ENCODE data around the gene KCNF1.
"Not testable (repeated sequence)": the region's sequence is repeated elsewhere in the genome, so short reads cannot be mapped to it uniquely, and the experiment has no call there.

KCNF1 gene

GRCh38 chr2:10935953-10936942 is 24.5 kb downstream of the KCNF1 start:
- in situ Hi-C loops (cut with MboI; ENCODE audit: low sequenced_read_pairs): no loop called here

DNA sequence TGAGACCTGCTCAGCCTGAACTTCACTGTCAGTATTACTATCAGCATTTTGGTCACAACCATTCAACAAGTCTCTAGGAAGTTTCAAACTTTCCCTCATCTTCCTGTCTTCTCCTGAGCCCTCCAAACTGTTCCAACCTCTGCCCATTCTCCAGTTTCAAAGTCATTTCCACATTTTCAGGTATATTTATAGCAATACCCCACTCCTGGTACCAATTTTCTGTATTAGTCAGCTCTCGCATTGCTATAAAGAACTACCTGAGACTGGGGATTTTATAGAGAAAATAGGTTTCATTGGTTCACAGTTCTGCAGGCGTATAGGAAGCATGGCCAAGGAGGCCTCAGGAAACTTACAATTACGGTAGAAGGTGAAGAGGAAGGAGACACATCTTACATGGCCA is 27.3 kb downstream of the KCNF1 start:
- in situ Hi-C loops (cut with MboI; ENCODE audit: low sequenced_read_pairs): no loop called here

DNA sequence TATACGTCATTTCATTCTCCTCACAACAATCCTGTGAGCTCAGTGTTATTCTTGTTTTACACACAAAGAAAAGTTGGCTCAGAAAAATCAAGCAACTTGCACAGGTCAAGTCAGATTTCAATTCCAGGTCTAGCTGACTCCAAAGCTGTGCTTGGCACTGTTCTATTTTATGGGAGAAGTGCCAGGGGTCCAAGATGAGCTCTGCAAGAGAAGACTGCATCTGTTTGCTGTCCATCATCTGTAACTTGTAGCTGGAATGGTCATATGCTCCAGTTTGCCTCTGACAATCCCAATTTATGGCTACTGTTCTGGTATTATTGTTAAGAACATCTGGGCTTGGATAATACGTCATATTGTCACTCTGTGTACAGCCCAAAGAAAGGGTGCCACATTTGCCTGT is 28.9 kb downstream of the KCNF1 start:
- in situ Hi-C loops (cut with MboI; ENCODE audit: low sequenced_read_pairs): no loop called here

DNA sequence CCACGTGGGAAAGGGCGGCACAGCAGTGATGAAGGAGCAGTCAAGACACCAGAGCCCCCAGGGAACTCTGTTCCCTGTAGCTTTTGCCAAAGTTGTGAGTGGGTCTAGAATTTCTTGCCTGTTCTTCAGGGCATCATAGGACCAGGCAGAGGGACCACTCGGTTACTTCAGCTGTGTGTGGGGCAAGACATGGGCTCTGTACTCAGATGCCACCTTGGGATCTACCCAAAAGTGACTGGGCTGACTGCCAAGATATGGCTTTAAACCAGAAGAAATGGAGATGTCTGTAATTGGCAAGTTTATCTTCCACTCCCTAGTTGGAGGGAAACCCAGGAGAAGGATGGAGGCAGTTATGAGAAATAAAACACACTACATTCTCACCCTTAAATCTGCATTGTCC is 29.6 kb downstream of the KCNF1 start:
- in situ Hi-C loops (cut with MboI; ENCODE audit: low sequenced_read_pairs): no loop called here

DNA sequence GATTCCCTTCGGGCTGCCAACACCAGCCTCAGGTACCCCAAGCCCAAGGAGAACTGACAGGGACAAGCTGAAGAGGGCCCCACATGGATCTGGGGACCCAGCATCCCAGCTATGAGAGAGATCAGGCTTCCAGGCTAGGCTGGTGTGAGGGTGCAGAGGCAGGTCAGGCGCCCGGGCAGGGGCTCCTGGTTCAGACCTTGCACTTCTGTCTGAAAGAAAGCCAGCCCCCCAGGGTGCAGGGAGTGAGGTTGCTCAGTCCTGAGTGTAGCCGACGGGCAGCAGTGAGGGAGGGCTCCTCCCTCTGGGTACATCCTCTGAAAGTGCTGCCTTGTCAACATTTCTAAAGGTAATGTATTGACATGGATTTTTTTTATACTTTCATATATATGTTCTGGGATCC is 33.1 kb downstream of the KCNF1 start:
- in situ Hi-C loops (cut with MboI; ENCODE audit: low sequenced_read_pairs): no loop called here

DNA sequence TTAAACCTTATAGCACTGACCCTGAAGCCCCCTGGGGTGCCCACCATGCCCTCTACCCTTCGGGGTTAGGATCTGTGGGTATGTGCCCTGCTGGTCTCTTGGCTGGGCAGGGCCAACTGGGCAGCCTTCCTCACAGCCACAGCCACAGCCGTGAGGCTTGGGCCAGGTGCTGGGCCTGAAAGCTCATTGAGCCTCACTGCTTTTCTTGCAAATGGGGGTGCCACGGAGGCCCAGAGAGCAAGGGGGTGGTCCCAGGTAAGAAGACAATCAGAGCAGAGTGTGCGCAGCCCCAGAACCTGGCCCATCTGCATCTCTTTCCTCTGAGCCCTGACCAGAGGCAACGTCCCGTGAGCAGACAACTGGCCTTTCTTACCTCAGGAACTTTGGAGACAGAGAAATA is 34.7 kb downstream of the KCNF1 start:
- in situ Hi-C loops (cut with MboI; ENCODE audit: low sequenced_read_pairs): no loop called here

- in situ Hi-C loops (cut with MboI; ENCODE audit: low sequenced_read_pairs): no loop called here
Observed at GRCh38 chr2:10947005-10947440, 35.3 kb downstream of the KCNF1 start.

- in situ Hi-C loops (cut with MboI; ENCODE audit: low sequenced_read_pairs): no loop called here
Observed at GRCh38 chr2:10947446-10948187, 35.9 kb downstream of the KCNF1 start.

- in situ Hi-C loops (cut with MboI; ENCODE audit: low sequenced_read_pairs): no loop called here
Observed at GRCh38 chr2:10948188-10948564, 36.4 kb downstream of the KCNF1 start.

DNA sequence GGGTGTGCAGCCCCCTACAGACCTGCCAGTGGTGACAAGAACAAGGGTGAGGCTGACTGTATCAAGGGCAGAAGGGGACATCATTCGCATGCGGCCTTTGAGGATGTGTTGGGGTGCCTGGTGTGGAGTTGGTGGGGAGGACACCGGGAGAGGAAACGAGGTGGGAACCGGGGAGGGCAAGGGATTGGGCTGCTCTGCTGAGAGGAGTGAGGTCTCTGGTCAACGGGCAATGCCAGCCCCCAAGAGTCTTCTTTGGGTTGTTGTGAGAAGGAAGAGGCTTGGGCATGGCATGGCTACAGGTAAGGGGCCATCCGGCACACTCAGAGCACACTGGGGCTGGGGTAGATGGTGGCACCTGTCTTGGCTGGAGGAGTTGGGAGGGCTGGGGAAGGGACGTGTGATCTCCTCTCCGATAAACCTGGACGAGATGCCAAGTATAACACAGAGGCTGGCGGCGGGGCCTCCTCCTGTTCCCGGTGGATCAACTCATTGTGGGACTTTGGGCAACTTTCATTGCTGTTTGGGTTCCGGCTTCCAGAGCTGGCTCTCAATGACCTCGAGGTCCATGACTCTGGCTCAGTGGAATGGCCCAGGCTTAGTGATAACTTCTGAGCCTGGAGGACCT is 37.0 kb downstream of the KCNF1 start:
- in situ Hi-C loops (cut with MboI; ENCODE audit: low sequenced_read_pairs): no loop called here

- in situ Hi-C loops (cut with MboI; ENCODE audit: low sequenced_read_pairs): no loop called here
Observed at GRCh38 chr2:10949835-10950234, 38.1 kb downstream of the KCNF1 start.

- in situ Hi-C loops (cut with MboI; ENCODE audit: low sequenced_read_pairs): no loop called here
Observed at GRCh38 chr2:10951558-10952414, 40.1 kb downstream of the KCNF1 start.

- in situ Hi-C loops (cut with MboI; ENCODE audit: low sequenced_read_pairs): no loop called here
Observed at GRCh38 chr2:10954416-10954815, 42.7 kb downstream of the KCNF1 start.

- in situ Hi-C loops (cut with MboI; ENCODE audit: low sequenced_read_pairs): no loop called here
Observed at GRCh38 chr2:10954856-10955818, 43.4 kb downstream of the KCNF1 start.

DNA sequence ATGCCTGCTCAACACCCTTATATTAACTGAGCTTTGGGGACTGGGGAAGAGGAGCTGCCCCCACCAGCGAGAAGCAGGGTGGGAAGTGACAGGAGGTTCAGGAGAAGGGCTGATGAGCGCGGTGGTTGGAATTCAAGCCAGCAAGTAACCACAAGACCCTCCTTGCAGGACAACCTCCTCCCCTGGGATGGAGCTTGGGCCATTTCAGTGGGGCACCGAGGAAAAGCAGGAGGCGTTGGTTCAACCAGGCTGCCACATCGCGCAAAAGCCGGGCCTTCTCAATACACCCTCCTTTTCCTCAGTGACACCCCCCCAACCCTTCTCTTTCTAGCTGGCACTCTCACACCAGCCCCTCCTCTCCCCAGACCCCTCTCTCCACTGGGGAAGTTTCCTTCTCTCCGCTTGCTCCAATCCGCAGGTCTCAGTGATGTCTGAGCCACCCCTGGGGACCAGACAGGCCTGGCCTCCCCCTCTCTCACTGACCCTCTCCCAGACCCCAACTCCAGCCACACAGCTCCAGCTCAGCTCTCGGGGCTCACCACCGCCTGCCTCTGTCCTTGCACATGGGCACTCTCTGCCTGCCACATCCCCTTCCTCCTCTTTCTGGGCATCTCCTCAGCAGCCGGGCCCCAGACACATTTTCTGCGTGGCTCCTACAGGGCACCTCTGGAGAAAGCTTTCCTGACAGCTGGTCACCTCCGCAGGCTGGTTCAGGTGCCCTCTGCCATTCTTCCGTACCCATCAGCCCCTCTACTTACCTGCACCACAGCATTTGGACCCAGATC is 44.5 kb downstream of the KCNF1 start:
- in situ Hi-C loops (cut with MboI; ENCODE audit: low sequenced_read_pairs): no loop called here

DNA sequence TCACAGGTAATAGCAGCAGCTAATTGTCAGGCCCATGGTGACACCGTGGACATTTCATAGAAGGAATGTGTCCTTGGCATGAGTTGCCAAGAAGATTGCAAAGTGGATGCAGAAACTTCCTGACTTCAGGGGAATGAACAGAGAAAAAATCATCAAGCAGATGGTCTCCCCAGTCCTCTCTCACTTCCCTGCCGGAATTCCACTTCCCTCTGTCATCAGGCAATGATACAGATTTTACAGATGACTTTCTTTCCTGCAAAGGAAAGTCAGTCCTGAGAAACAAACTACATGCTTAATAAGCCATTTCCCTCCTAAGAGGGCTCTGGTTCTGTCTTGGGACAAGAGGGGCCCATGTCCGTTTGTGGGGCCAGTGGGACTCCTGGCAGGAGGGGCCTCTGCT is 45.7 kb downstream of the KCNF1 start:
- in situ Hi-C loops (cut with MboI; ENCODE audit: low sequenced_read_pairs): no loop called here

DNA sequence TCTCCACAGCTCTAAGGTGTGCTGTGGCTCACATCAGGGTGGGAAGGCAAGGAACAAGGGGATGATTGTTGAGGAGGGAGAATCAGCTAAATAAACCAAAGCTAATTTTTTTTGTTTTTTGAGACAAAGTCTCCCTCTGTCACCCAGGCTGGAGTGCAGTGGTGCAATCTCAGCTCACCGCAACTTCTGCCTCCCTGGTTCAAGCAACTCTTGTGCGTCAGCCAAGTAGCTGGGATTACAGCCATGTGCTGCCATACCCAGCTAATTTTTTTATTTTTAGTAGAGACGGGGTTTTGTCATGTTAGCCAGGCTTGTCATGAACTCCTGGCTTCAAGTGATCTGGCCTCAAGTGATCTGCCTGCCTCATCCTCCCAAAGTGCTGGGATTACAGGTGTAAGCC is 46.7 kb downstream of the KCNF1 start:
- in situ Hi-C loops (cut with MboI; ENCODE audit: low sequenced_read_pairs): not testable (repeated sequence)

GRCh38 chr2:10960606-10961489 is 49.1 kb downstream of the KCNF1 start:
- in situ Hi-C loops (cut with MboI; ENCODE audit: low sequenced_read_pairs): no loop called here
